ENCODE measurements around the gene SDHA.
"Not testable (repeated sequence)": the region's sequence is repeated elsewhere in the genome, so short reads cannot be mapped to it uniquely, and the experiment has no call there.

- TF ChIP-seq CTCF (IDR thresholded peaks at IDR 0.05); EZH2 (IDR thresholded peaks at IDR 0.05; ENCODE audit: borderline replicate concordance, insufficient read depth, low read depth, low read length, poor library complexity, severe bottlenecking): not testable (repeated sequence)
Measured at GRCh38 chr5:235527-235926, 17.4 kb downstream of the SDHA start.

Measured in B cell (primary cell).